Neural crest cell (in vitro differentiated cells): ENCODE results near the gene DCLK3. TPM values are rescaled to one million over a fixed set of nuclear protein-coding genes. Genes with fewer than 3 reads are reported as not detected.

ENCODE experiments used
- DNase-seq: peaks from one replicate; pipeline ENCODE4 v3.0.0; 2021; ENCODE audit warnings: low read depth, mixed read lengths, low spot score
- H3K27ac Mint-ChIP-seq: one replicate; pipeline ENCODE4 v1.8.0; 2021; ENCODE audit warnings: mild to moderate bottlenecking, mixed read lengths; ENCODE audit not compliant: unreplicated experiment
- H3K27me3 Mint-ChIP-seq: 2 replicates; pipeline ENCODE4 v1.8.0; 2021; ENCODE audit warnings: low read depth, mild to moderate bottlenecking, mixed read lengths
- H3K36me3 Mint-ChIP-seq: 2 replicates; pipeline ENCODE4 v1.8.0; 2021; ENCODE audit warnings: low read depth, mild to moderate bottlenecking, mixed read lengths
- H3K4me1 Mint-ChIP-seq: 2 replicates; pipeline ENCODE4 v1.8.0; 2021; ENCODE audit warnings: mixed read lengths
- H3K4me3 Mint-ChIP-seq: one replicate; pipeline ENCODE4 v1.8.0; 2021; ENCODE audit warnings: mild to moderate bottlenecking, mixed read lengths
- H3K9me3 Mint-ChIP-seq: 2 replicates; pipeline ENCODE4 v1.8.0; 2021; ENCODE audit warnings: mixed read lengths
- CTCF ChIP-seq: fragments of 200-600 bp; sonication (generic); conservative IDR thresholded peaks from 2 replicates; pipeline ENCODE4 v1.5.0; 2021; ENCODE audit warnings: antibody characterized with exemption, mild to moderate bottlenecking
- total RNA-seq: library from RNA; stranded (reverse); gene quantifications from 2 replicates; pipeline ENCODE4 v1.2.1, GENCODE V29; 2021

DCLK3 gene
- total RNA-seq, 1 donor from 2014 or later: 0.07 TPM

GRCh38 chr3:36803091-36803791 lies 38.9 kb upstream of the DCLK3 start:
- TF ChIP-seq CTCF: no peak
- Mint-ChIP-seq H3K9me3 (peaks cover 6% of the 10 kb centered on the region), H3K27me3 (no peaks in the 10 kb centered on the region), H3K4me3 (no peak overlapping the region), H3K4me1 (peaks cover 3% of the 10 kb centered on the region), H3K36me3 (peaks cover 6% of the 10 kb centered on the region), H3K27ac (no peak overlapping the region)
- DNase-seq: no peak

GRCh38 chr3:36800533-36801116 lies 36.3 kb upstream of the DCLK3 start:
- no peak for DNase-seq
- no peak for TF ChIP-seq CTCF
- Mint-ChIP-seq H3K4me1 (peaks cover 3% of the 10 kb centered on the region), H3K4me3 (no peak overlapping the region), H3K27ac (no peak overlapping the region), H3K9me3 (peaks cover 2% of the 10 kb centered on the region), H3K27me3 (no peaks in the 10 kb centered on the region), H3K36me3 (no peaks in the 10 kb centered on the region)

- H3K4me1 Mint-ChIP-seq: no peaks in the 10 kb centered on the region
- no peak for TF ChIP-seq CTCF
- DNase-seq: no peak
- no peaks in the 10 kb centered on the region for H3K36me3 Mint-ChIP-seq
- no peaks in the 10 kb centered on the region for H3K9me3 Mint-ChIP-seq
- H3K27me3 Mint-ChIP-seq: no peaks in the 10 kb centered on the region
- H3K4me3 Mint-ChIP-seq: no peak overlapping the region
- no peak overlapping the region for H3K27ac Mint-ChIP-seq
Measured at GRCh38 chr3:36796881-36797280, 32.5 kb upstream of the DCLK3 start.

- Mint-ChIP-seq H3K4me3 (no peak overlapping the region), H3K27ac (no peak overlapping the region), H3K27me3 (no peaks in the 10 kb centered on the region)
Measured at GRCh38 chr3:36796161-36796560, 31.8 kb upstream of the DCLK3 start.

GRCh38 chr3:36795622-36796021 lies 31.3 kb upstream of the DCLK3 start:
- no peaks in the 10 kb centered on the region for H3K36me3 Mint-ChIP-seq
- no peaks in the 10 kb centered on the region for H3K9me3 Mint-ChIP-seq
- no peak for DNase-seq
- TF ChIP-seq CTCF: no peak
- H3K27ac Mint-ChIP-seq: no peak overlapping the region
- H3K4me3 Mint-ChIP-seq: no peak overlapping the region
- no peaks in the 10 kb centered on the region for H3K4me1 Mint-ChIP-seq
- peaks cover 3% of the 10 kb centered on the region for H3K27me3 Mint-ChIP-seq

More at GRCh38 chr3:36796161-36796560, 31.8 kb upstream of the DCLK3 start:
- H3K9me3 Mint-ChIP-seq: no peaks in the 10 kb centered on the region
- no peak for TF ChIP-seq CTCF
- no peaks in the 10 kb centered on the region for H3K4me1 Mint-ChIP-seq
- no peak for DNase-seq
- no peaks in the 10 kb centered on the region for H3K36me3 Mint-ChIP-seq
